Measurements from ENCODE around the gene FAM90A1. TPM values are rescaled to one million over a fixed set of nuclear protein-coding genes. Genes with fewer than 3 reads are reported as not detected.
A peak's percentile ranks its signal among the peaks of the same experiment; 100 is the strongest.
"Not testable (repeated sequence)": the region's sequence is repeated elsewhere in the genome, so short reads cannot be mapped to it uniquely, and the experiment has no call there.

Gene FAM90A1
- polyA plus RNA-seq, 1 experiment, result 0.02 TPM

DNA sequence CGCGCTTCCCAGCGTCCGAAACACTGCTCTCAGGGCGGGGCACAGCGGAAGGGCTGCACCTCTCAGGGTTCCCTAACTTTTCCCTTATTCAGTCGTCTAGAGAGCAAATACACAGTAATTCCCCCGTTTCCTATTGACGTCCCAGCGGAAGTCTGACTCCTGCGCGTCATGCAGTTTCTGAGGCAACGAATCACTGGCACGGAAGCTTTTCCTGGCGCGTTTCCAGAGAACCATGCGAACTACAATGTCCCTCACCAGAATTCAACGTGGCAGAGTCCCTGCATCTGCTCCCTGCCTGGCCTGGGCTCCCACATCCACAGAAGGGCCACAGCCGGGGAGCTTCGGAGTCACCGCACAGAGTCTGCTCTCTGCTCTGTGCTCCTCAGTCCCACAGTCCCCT lies 6.0 kb downstream of the FAM90A1 start:
- H3K27me3 ChIP-seq (ENCODE audit: control insufficient read depth, insufficient read depth, low read length); POLR2A ChIA-PET; DNase-seq (ENCODE audit: low read depth, low spot score); H3K4me3 ChIP-seq (ENCODE audit: low read depth, low read length); H3K27ac ChIP-seq (ENCODE audit: low read depth, low read length); CTCF ChIA-PET; H3K9me3 ChIP-seq (ENCODE audit: control insufficient read depth, insufficient read depth, low read length): not testable (repeated sequence)

GRCh38 chr12:8218711-8219382 lies 8.6 kb downstream of the FAM90A1 start:
- H3K27me3 ChIP-seq (ENCODE audit: control insufficient read depth, insufficient read depth, low read length); POLR2A ChIA-PET; H3K4me3 ChIP-seq (ENCODE audit: low read depth, low read length); H3K9me3 ChIP-seq (ENCODE audit: control insufficient read depth, insufficient read depth, low read length); DNase-seq (ENCODE audit: low read depth, low spot score); H3K27ac ChIP-seq (ENCODE audit: low read depth, low read length): not testable (repeated sequence)
- CTCF ChIA-PET, result interaction anchor here (0.6 kb wide), 1 partner anchor 24 kb away, joined by 3 read pairs; no protein-coding TSS in a partner anchor

DNA sequence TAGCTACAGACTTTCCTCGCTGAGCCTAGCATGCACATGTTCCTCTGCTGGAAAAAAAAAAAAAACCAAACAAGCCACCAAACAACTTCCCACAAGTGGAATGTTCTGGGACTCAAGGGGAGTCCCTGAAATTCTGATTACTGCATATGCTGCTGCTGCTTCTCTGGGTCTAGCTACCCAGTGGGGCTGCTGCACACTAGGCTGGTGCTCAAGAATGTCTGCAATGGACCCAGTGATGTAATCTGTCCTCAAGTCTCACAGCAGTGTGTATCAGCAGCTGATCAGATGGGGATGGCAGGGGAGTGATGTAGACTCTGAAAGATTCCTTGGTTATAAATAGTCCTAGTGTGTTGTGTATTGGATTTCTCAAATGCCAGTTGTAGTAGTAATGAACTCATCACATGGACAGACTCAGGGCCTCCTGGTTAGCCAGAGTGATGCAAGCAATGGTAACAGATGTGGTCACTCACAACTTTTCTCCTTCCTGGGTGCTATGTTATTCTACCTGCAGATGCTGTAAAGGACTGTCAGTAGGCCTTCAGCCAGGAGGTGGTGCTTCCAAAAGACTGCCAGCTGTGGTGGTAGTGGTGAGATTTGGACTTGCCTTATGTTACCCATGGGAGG lies 29.6 kb downstream of the FAM90A1 start:
- CTCF ChIA-PET, result interaction anchor here (0.8 to 1.1 kb wide), 3 partner anchors 17 to 47 kb away, joined by 3 to 4 read pairs (median 3); no protein-coding TSS in a partner anchor
- H3K27ac ChIP-seq (ENCODE audit: low read depth, low read length), result peak overlapping the region; percentile 73
- DNase-seq (ENCODE audit: low read depth, low spot score), result peak; percentile 70
- H3K27me3 ChIP-seq (ENCODE audit: control insufficient read depth, insufficient read depth, low read length); H3K9me3 ChIP-seq (ENCODE audit: control insufficient read depth, insufficient read depth, low read length); POLR2A ChIA-PET; H3K4me3 ChIP-seq (ENCODE audit: low read depth, low read length): not testable (repeated sequence)

DNA sequence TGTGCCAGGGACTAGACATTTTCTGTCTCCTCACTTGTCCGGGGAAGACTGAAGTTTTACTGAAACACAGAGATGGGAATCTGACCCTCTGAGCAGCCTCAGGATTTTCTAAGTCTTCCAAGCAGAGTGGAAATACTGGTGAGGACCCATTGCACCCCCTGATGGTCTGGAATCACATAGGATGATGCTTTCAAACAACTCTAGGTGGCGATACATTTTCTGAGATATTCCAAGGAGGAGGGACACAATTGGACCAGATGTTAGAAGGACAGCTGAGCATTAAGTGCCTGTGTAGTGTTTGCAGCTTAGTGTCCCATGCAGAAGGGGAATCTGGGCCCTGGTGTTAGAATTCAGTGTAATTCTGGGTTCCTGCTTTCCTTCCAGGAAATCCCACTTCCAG lies 39.3 kb downstream of the FAM90A1 start:
- H3K27me3 ChIP-seq (ENCODE audit: control insufficient read depth, insufficient read depth, low read length); CTCF ChIA-PET; POLR2A ChIA-PET; H3K27ac ChIP-seq (ENCODE audit: low read depth, low read length); H3K9me3 ChIP-seq (ENCODE audit: control insufficient read depth, insufficient read depth, low read length); DNase-seq (ENCODE audit: low read depth, low spot score); H3K4me3 ChIP-seq (ENCODE audit: low read depth, low read length): not testable (repeated sequence)

GRCh38 chr12:8184206-8184605 lies 43.2 kb downstream of the FAM90A1 start:
- CTCF ChIA-PET, POLR2A ChIA-PET: not testable (repeated sequence)

DNA sequence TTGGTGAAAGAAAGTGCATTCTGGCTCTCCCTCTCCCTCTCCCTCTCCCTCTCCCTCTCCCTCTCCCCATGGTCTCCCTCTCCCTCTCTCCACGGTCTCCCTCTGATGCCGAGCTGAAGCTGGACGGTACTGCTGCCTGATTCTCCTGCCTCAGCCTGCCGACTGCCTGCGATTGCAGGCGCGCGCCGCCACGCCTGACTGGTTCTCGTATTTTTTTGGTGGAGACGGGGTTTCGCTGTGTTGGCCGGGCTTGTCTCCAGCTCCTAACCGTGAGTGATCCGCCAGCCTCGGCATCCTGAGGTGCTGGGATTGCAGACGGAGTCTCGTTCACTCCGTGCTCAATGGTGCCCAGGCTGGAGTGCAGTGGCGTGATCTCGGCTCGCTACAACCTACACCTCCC lies 44.1 kb downstream of the FAM90A1 start:
- POLR2A ChIA-PET, result not testable (repeated sequence)

More at GRCh38 chr12:8184206-8184605, 43.2 kb downstream of the FAM90A1 start:
- not testable (repeated sequence) for H3K27me3 ChIP-seq (ENCODE audit: control insufficient read depth, insufficient read depth, low read length); H3K4me3 ChIP-seq (ENCODE audit: low read depth, low read length); H3K9me3 ChIP-seq (ENCODE audit: control insufficient read depth, insufficient read depth, low read length); DNase-seq (ENCODE audit: low read depth, low spot score); H3K27ac ChIP-seq (ENCODE audit: low read depth, low read length)

DNA sequence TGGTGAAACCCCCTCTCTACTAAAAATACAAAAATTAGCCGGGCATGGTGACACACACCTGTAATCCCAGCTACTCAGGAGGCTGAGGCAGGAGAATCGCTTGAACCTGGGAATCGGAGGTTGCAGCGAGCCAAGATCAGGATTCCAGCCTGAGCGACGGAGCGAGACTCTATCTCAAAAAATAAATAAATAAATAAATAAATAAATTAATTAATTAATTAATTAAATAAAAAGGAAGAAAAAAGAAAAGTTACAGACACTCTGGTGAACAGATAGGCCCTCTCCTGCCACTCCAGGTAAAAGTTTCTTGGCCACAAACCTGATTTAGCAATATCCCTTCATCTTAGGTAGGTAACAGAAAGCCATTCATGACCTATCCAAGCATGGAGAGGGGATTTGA lies 44.5 kb downstream of the FAM90A1 start:
- H3K4me3 ChIP-seq (ENCODE audit: low read depth, low read length); DNase-seq (ENCODE audit: low read depth, low spot score); POLR2A ChIA-PET; H3K27me3 ChIP-seq (ENCODE audit: control insufficient read depth, insufficient read depth, low read length); H3K27ac ChIP-seq (ENCODE audit: low read depth, low read length); H3K9me3 ChIP-seq (ENCODE audit: control insufficient read depth, insufficient read depth, low read length); CTCF ChIA-PET: not testable (repeated sequence)

More for the DNA sequence above, 44.1 kb downstream of the FAM90A1 start:
- H3K27ac ChIP-seq (ENCODE audit: low read depth, low read length); H3K27me3 ChIP-seq (ENCODE audit: control insufficient read depth, insufficient read depth, low read length); CTCF ChIA-PET; H3K4me3 ChIP-seq (ENCODE audit: low read depth, low read length); DNase-seq (ENCODE audit: low read depth, low spot score); H3K9me3 ChIP-seq (ENCODE audit: control insufficient read depth, insufficient read depth, low read length): not testable (repeated sequence)

DNA sequence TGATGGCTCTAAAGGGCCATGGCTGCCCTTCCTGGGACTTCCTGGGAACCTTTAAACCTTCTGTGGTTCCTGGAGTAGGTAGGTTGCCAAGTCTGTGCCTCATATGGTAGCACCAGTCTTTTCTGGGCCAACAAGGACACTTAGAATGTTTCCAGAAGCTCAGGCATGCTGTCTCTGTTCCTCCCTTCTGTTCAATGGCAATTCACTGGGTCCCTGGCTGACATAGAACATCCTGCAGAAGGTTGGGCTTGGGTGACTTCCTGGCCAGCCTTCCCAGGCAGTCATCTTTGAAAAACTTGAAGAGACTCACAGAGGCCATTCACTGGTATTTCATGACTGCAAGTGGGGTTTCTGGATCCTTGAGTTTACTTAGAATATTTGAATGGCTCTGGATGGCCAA lies 46.1 kb downstream of the FAM90A1 start:
- H3K27ac ChIP-seq (ENCODE audit: low read depth, low read length); H3K9me3 ChIP-seq (ENCODE audit: control insufficient read depth, insufficient read depth, low read length); DNase-seq (ENCODE audit: low read depth, low spot score); H3K4me3 ChIP-seq (ENCODE audit: low read depth, low read length); POLR2A ChIA-PET; H3K27me3 ChIP-seq (ENCODE audit: control insufficient read depth, insufficient read depth, low read length): not testable (repeated sequence)
- CTCF ChIA-PET, result interaction anchor here (0.7 to 1.2 kb wide), 2 partner anchors 56 to 72 kb away, joined by 3 to 15 read pairs; no protein-coding TSS in a partner anchor

GRCh38 chr12:8179989-8180585 lies 47.3 kb downstream of the FAM90A1 start:
- H3K27me3 ChIP-seq (ENCODE audit: control insufficient read depth, insufficient read depth, low read length); POLR2A ChIA-PET; H3K9me3 ChIP-seq (ENCODE audit: control insufficient read depth, insufficient read depth, low read length); H3K27ac ChIP-seq (ENCODE audit: low read depth, low read length): not testable (repeated sequence)
- peak overlapping the region; percentile 60 for H3K4me3 ChIP-seq (ENCODE audit: low read depth, low read length)
- TF ChIP-seq, protein P1, sequence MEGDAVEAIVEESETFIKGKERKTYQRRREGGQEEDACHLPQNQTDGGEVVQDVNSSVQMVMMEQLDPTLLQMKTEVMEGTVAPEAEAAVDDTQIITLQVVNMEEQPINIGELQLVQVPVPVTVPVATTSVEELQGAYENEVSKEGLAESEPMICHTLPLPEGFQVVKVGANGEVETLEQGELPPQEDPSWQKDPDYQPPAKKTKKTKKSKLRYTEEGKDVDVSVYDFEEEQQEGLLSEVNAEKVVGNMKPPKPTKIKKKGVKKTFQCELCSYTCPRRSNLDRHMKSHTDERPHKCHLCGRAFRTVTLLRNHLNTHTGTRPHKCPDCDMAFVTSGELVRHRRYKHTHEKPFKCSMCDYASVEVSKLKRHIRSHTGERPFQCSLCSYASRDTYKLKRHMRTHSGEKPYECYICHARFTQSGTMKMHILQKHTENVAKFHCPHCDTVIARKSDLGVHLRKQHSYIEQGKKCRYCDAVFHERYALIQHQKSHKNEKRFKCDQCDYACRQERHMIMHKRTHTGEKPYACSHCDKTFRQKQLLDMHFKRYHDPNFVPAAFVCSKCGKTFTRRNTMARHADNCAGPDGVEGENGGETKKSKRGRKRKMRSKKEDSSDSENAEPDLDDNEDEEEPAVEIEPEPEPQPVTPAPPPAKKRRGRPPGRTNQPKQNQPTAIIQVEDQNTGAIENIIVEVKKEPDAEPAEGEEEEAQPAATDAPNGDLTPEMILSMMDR (IDR thresholded peaks at IDR 0.05; ENCODE audit: low read depth, low read length), result peak; percentile 73
- DNase-seq (ENCODE audit: low read depth, low spot score), result peak; percentile 49
- CTCF ChIA-PET, result interaction anchor here (0.6 to 1.9 kb wide), 12 partner anchors 17 to 139 kb away, joined by 3 to 15 read pairs (median 4); no protein-coding TSS in a partner anchor

DNA sequence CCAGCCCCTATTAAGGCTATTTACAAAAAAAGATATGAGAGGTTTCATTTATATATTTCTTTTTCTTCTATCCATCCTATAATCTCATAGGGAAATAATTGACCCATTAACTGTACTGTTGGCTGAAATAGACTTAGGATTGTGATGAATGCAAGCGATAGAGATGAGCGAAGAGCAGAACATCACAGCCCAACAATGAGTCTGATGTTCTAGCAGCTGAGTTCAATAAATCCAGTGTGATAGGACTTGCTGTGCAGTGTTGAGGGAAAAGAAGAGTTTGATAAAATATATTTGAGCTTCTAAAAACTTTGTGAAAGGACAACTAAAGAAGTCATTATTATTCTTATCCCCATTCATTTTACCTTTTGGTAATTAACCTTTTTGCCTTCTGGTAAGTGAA lies 54.5 kb downstream of the FAM90A1 start:
- POLR2A ChIA-PET; H3K4me3 ChIP-seq (ENCODE audit: low read depth, low read length); H3K27me3 ChIP-seq (ENCODE audit: control insufficient read depth, insufficient read depth, low read length); H3K9me3 ChIP-seq (ENCODE audit: control insufficient read depth, insufficient read depth, low read length); DNase-seq (ENCODE audit: low read depth, low spot score); H3K27ac ChIP-seq (ENCODE audit: low read depth, low read length); CTCF ChIA-PET: not testable (repeated sequence)
